Skeletal muscle tissue (tissue), 4 donors: Measurements from ENCODE around the gene ZBTB17. TPM values are rescaled to one million over a fixed set of nuclear protein-coding genes. Genes with fewer than 3 reads are reported as not detected.
"Not testable (repeated sequence)": the region's sequence is repeated elsewhere in the genome, so short reads cannot be mapped to it uniquely, and the experiment has no call there.

Source experiments
- H3K27ac ChIP-seq: one replicate; pipeline ENCODE4 v1.7.0; 2013; ENCODE audit warnings: mild to moderate bottlenecking, low read depth, low read length, inconsistent platforms
- H3K27me3 ChIP-seq, 3 donors: one replicate each; pipeline ENCODE4 v1.7.0; 2013; ENCODE audit warnings: low read length in 3 of 3; ENCODE audit not compliant: control insufficient read depth in 3 of 3, insufficient read depth in 3 of 3
- H3K36me3 ChIP-seq, 3 donors: one replicate each; pipeline ENCODE4 v1.7.0; 2013; ENCODE audit warnings: low read length in 3 of 3; ENCODE audit not compliant: control insufficient read depth in 3 of 3, insufficient read depth in 3 of 3
- H3K4me1 ChIP-seq, 3 donors: one replicate each; pipeline ENCODE4 v1.7.0; 2013; ENCODE audit warnings: low read length in 3 of 3, mild to moderate bottlenecking in 3 of 3; ENCODE audit not compliant: control insufficient read depth in 3 of 3, insufficient read depth in 3 of 3
- H3K4me3 ChIP-seq, 3 donors: one replicate each; pipeline ENCODE4 v1.7.0; 2013; ENCODE audit warnings: low read length in 3 of 3
- H3K9ac ChIP-seq, 3 donors: one replicate each; pipeline ENCODE4 v1.7.0; 2013; ENCODE audit warnings: low read length in 3 of 3, mild to moderate bottlenecking in 3 of 3, moderate library complexity in 2 of 3, low read depth in 1 of 3
- H3K9me3 ChIP-seq, 3 donors: one replicate each; pipeline ENCODE4 v1.7.0; 2013; ENCODE audit warnings: low read length in 3 of 3; ENCODE audit not compliant: control insufficient read depth in 3 of 3
- total RNA-seq: library from RNA; depleted of rRNA; stranded (reverse); fragments of >200 nt; gene quantifications from one replicate; pipeline ENCODE4 v1.2.3, GENCODE V29; 2014
- donor health status: Osteomylitis.

ZBTB17 gene
- total RNA-seq, 1 donor from 2014 or later: 23.5 TPM

GRCh38 chr1:15911927-15912326 is 64.0 kb downstream of the ZBTB17 start:
- no peak overlapping the region for H3K4me3 ChIP-seq
- H3K9ac ChIP-seq: no peak overlapping the region
- peaks cover 7 to 36% (median 18%) of the 10 kb centered on the region in 3 donors for H3K36me3 ChIP-seq
- H3K27ac ChIP-seq: no peak overlapping the region
- H3K9me3 ChIP-seq: no peaks in the 10 kb centered on the region
- H3K4me1 ChIP-seq: no peaks in the 10 kb centered on the region
- no peaks in the 10 kb centered on the region for H3K27me3 ChIP-seq

- peaks cover 0 to 3% (median 0%) of the 10 kb centered on the region in 3 donors for H3K4me1 ChIP-seq
- no peak overlapping the region for H3K4me3 ChIP-seq
- peaks cover 5 to 30% (median 18%) of the 10 kb centered on the region in 3 donors for H3K36me3 ChIP-seq
- no peaks in the 10 kb centered on the region for H3K27me3 ChIP-seq
- H3K9ac ChIP-seq: no peak overlapping the region
- H3K9me3 ChIP-seq: no peaks in the 10 kb centered on the region
- H3K27ac ChIP-seq: no peak overlapping the region
Measured at GRCh38 chr1:15911141-15911540, 64.8 kb downstream of the ZBTB17 start.

GRCh38 chr1:15908597-15908996 is 67.3 kb downstream of the ZBTB17 start:
- Histone ChIP-seq H3K36me3 (peaks cover 5 to 21% (median 13%) of the 10 kb centered on the region in 3 donors), H3K27ac (no peak overlapping the region), H3K4me3 (no peak overlapping the region)

GRCh38 chr1:15902882-15903281 is 73.0 kb downstream of the ZBTB17 start:
- Histone ChIP-seq H3K9me3 (no peaks in the 10 kb centered on the region), H3K9ac (peak overlapping the region in 1 of 3 donors; percentile 57), H3K36me3 (no peaks in the 10 kb centered on the region), H3K4me1 (peaks cover 14 to 17% (median 17%) of the 10 kb centered on the region in 3 donors), H3K27ac (peak overlapping the region; percentile 77), H3K27me3 (no peaks in the 10 kb centered on the region), H3K4me3 (peak overlapping the region in 1 of 3 donors; percentile 14)

More at GRCh38 chr1:15908597-15908996, 67.3 kb downstream of the ZBTB17 start:
- no peak overlapping the region for H3K9ac ChIP-seq
- peaks cover 2 to 5% (median 3%) of the 10 kb centered on the region in 3 donors for H3K4me1 ChIP-seq
- no peaks in the 10 kb centered on the region for H3K9me3 ChIP-seq
- no peaks in the 10 kb centered on the region for H3K27me3 ChIP-seq

- no peaks in the 10 kb centered on the region for H3K27me3 ChIP-seq
- no peak overlapping the region for H3K9ac ChIP-seq
- H3K4me1 ChIP-seq: peaks cover 9 to 17% (median 15%) of the 10 kb centered on the region in 3 donors
- H3K27ac ChIP-seq: no peak overlapping the region
- H3K9me3 ChIP-seq: no peaks in the 10 kb centered on the region
- no peak overlapping the region for H3K4me3 ChIP-seq
- no peaks in the 10 kb centered on the region for H3K36me3 ChIP-seq
Measured at GRCh38 chr1:15900662-15901279, 75.1 kb downstream of the ZBTB17 start.

DNA sequence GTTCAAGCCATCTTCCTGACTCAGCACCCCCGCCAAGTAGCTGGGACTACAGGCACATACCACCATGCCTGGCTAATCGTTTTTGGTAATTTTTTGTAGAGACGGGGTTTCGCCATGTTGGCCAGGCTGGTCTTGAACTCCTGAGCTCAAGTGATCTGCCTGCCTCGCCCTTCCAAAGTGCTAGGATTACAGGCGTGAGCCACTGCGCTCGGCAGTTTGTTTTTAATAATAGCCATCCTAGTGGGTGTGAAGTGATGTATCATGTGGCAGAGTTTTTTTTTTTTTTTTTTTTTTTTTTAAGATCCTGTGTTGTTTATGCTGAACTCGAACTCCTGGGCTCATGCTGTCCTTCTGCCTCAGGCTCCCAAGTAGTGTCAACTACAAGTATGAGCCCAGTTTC is 76.6 kb downstream of the ZBTB17 start:
- Histone ChIP-seq H3K36me3 (no peaks in the 10 kb centered on the region), H3K27me3 (no peaks in the 10 kb centered on the region), H3K9ac (no peak overlapping the region), H3K4me3 (no peak overlapping the region), H3K9me3 (no peaks in the 10 kb centered on the region), H3K4me1 (peaks cover 9 to 15% (median 15%) of the 10 kb centered on the region in 3 donors), H3K27ac (peak overlapping the region; percentile 6)

GRCh38 chr1:15896841-15897610 is 78.9 kb downstream of the ZBTB17 start:
- not testable (repeated sequence) for H3K36me3 ChIP-seq, H3K27me3 ChIP-seq, H3K9ac ChIP-seq, H3K27ac ChIP-seq, H3K9me3 ChIP-seq, H3K4me3 ChIP-seq
- peaks cover 6 to 14% (median 8%) of the 10 kb centered on the region in 3 donors for H3K4me1 ChIP-seq

- Histone ChIP-seq H3K36me3 (no peaks in the 10 kb centered on the region), H3K9ac (no peak overlapping the region), H3K4me3 (no peak overlapping the region), H3K4me1 (peaks cover 7 to 17% (median 12%) of the 10 kb centered on the region in 3 donors), H3K27me3 (no peaks in the 10 kb centered on the region), H3K9me3 (no peaks in the 10 kb centered on the region), H3K27ac (no peak overlapping the region)
Measured at GRCh38 chr1:15895233-15895632, 80.7 kb downstream of the ZBTB17 start.

- not testable (repeated sequence) for H3K27me3 ChIP-seq, H3K9ac ChIP-seq, H3K9me3 ChIP-seq, H3K36me3 ChIP-seq, H3K4me3 ChIP-seq
- H3K4me1 ChIP-seq: peaks cover 7 to 12% (median 8%) of the 10 kb centered on the region in 3 donors
- H3K27ac ChIP-seq: peak overlapping the region; percentile 36
Measured at GRCh38 chr1:15892857-15893599, 82.9 kb downstream of the ZBTB17 start.
